GM19468 (cell line): ENCODE measurements around the gene TMEM201.

Source experiments
- ATAC-seq: cut with Tn5 transposase; IDR thresholded peaks from one replicate; pipeline ENCODE4 v1.9.1; 2021; ENCODE audit warnings: mild to moderate bottlenecking, moderate library complexity, moderate number of reproducible peaks; ENCODE audit not compliant: unreplicated experiment; ENCODE audit errors: extremely low read depth

The TMEM201 gene

GRCh38 chr1:9576903-9577302 is 11.8 kb upstream of the TMEM201 start:
- no peak for ATAC-seq

- ATAC-seq = no peak
Measured at GRCh38 chr1:9577423-9577822, 11.3 kb upstream of the TMEM201 start.

GRCh38 chr1:9580942-9581341 is 7.8 kb upstream of the TMEM201 start:
- no peak for ATAC-seq

GRCh38 chr1:9586147-9586766 is 2.5 kb upstream of the TMEM201 start:
- no peak for ATAC-seq

GRCh38 chr1:9589144-9589718 is 520 bp downstream of the TMEM201 start:
- ATAC-seq = no peak

- no peak for ATAC-seq
Measured at GRCh38 chr1:9589719-9590157, 1.0 kb downstream of the TMEM201 start.

- ATAC-seq = no peak
Measured at GRCh38 chr1:9590201-9590600, 1.5 kb downstream of the TMEM201 start.

- no peak for ATAC-seq
Measured at GRCh38 chr1:9590945-9591668, 2.4 kb downstream of the TMEM201 start.

- no peak for ATAC-seq
Measured at GRCh38 chr1:9591669-9592509, 3.2 kb downstream of the TMEM201 start.

- ATAC-seq = no peak
Measured at GRCh38 chr1:9592510-9593075, 3.9 kb downstream of the TMEM201 start.

- ATAC-seq = no peak
Measured at GRCh38 chr1:9593147-9593491, 4.4 kb downstream of the TMEM201 start.

- ATAC-seq = peak; percentile 22
Measured at GRCh38 chr1:9593492-9594465, 5.1 kb downstream of the TMEM201 start.

- ATAC-seq = no peak
Measured at GRCh38 chr1:9594471-9595155, 5.9 kb downstream of the TMEM201 start.

GRCh38 chr1:9595156-9595967 is 6.7 kb downstream of the TMEM201 start:
- ATAC-seq = no peak

- ATAC-seq = no peak
Measured at GRCh38 chr1:9595968-9596340, 7.2 kb downstream of the TMEM201 start.

- no peak for ATAC-seq
Measured at GRCh38 chr1:9596415-9597123, 7.9 kb downstream of the TMEM201 start.
